ENCODE results near the gene GVQW3.
A peak's percentile ranks its signal among the peaks of the same experiment; 100 is the strongest.

GVQW3 gene

GRCh38 chr11:76380977-76381719 is at the start of gene GVQW3, which contains the start of gene THAP12:
Gene GVQW3, plus strand, starts transcription at chr11:76381323. Its CDS starts 506 bp downstream, at chr11:76381829.
Gene THAP12, minus strand, starts transcription at chr11:76381132. Its CDS starts 296 bp downstream, at chr11:76380836.
- DNase-seq (ENCODE audit: low spot score): peak; percentile 98
- TF ChIP-seq, protein P1, sequence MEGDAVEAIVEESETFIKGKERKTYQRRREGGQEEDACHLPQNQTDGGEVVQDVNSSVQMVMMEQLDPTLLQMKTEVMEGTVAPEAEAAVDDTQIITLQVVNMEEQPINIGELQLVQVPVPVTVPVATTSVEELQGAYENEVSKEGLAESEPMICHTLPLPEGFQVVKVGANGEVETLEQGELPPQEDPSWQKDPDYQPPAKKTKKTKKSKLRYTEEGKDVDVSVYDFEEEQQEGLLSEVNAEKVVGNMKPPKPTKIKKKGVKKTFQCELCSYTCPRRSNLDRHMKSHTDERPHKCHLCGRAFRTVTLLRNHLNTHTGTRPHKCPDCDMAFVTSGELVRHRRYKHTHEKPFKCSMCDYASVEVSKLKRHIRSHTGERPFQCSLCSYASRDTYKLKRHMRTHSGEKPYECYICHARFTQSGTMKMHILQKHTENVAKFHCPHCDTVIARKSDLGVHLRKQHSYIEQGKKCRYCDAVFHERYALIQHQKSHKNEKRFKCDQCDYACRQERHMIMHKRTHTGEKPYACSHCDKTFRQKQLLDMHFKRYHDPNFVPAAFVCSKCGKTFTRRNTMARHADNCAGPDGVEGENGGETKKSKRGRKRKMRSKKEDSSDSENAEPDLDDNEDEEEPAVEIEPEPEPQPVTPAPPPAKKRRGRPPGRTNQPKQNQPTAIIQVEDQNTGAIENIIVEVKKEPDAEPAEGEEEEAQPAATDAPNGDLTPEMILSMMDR (IDR thresholded peaks at IDR 0.05; ENCODE audit: borderline replicate concordance, control extremely low read depth, extremely low read depth, insufficient read depth, missing control alignments): peak; percentile 49
- in situ Hi-C loops (cut with MboI; ENCODE audit: low sequenced_read_pairs, unreplicated experiment): no loop called here

GRCh38 chr11:76334826-76335389 is 46.2 kb upstream of the GVQW3 start:
- TF ChIP-seq, protein P1 (IDR thresholded peaks at IDR 0.05; ENCODE audit: borderline replicate concordance, control extremely low read depth, extremely low read depth, insufficient read depth, missing control alignments): no peak
- DNase-seq (ENCODE audit: low spot score): no peak
- in situ Hi-C loops (cut with MboI; ENCODE audit: low sequenced_read_pairs, unreplicated experiment): no loop called here

DNA sequence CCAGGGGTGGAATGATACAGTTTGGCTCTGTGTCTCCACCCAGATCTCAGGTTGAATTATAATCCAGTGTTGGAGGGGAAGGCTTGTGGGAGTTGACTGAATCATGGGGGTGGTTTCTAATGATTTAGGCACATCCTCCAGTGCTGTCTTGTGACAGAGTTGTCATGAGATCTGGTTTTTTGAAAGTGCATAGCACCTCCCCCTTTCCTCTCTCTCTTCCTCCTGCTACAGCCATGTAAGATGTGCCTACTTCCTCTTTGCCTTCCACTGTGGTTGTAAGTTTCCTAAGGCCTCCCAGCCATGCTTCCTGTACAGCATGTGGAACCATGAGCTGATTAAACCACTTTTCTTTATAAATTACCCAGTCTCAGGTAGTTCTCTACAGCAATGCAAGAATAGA is 45.3 kb upstream of the GVQW3 start:
- TF ChIP-seq, protein P1 (IDR thresholded peaks at IDR 0.05; ENCODE audit: borderline replicate concordance, control extremely low read depth, extremely low read depth, insufficient read depth, missing control alignments): no peak
- in situ Hi-C loops (cut with MboI; ENCODE audit: low sequenced_read_pairs, unreplicated experiment): no loop called here
- DNase-seq (ENCODE audit: low spot score): no peak

GRCh38 chr11:76336597-76336996 is 44.5 kb upstream of the GVQW3 start:
- in situ Hi-C loops (cut with MboI; ENCODE audit: low sequenced_read_pairs, unreplicated experiment): no loop called here
- no peak for DNase-seq (ENCODE audit: low spot score)
- TF ChIP-seq, protein P1 (IDR thresholded peaks at IDR 0.05; ENCODE audit: borderline replicate concordance, control extremely low read depth, extremely low read depth, insufficient read depth, missing control alignments): no peak

GRCh38 chr11:76337469-76337868 is 43.7 kb upstream of the GVQW3 start:
- TF ChIP-seq, protein P1 (IDR thresholded peaks at IDR 0.05; ENCODE audit: borderline replicate concordance, control extremely low read depth, extremely low read depth, insufficient read depth, missing control alignments): no peak
- in situ Hi-C loops (cut with MboI; ENCODE audit: low sequenced_read_pairs, unreplicated experiment): no loop called here
- DNase-seq (ENCODE audit: low spot score): no peak

DNA sequence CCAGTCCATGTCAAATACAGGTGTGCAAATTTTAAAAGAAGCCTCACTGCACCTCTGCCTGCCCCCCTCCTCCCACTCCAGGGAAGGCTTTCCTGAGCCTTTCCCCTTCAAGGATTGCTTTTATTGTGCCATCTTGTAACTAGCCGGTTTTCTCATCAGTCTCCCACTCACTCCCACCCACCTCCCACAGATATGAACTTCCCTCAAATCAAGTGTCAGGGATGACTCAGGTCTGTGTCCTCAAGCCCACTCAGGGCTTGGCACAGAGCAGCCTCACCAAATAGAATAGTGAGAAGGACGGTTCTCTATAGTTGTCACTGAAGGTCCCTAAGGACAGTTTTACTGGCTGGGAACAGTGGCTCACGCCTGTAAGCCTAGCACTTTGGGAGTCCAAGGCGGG is 43.2 kb upstream of the GVQW3 start:
- in situ Hi-C loops (cut with MboI; ENCODE audit: low sequenced_read_pairs, unreplicated experiment): no loop called here
- TF ChIP-seq, protein P1 (IDR thresholded peaks at IDR 0.05; ENCODE audit: borderline replicate concordance, control extremely low read depth, extremely low read depth, insufficient read depth, missing control alignments): no peak
- no peak for DNase-seq (ENCODE audit: low spot score)

Measured in GM13976 (cell line).